Central memory CD8-positive, alpha-beta T cell (primary cell): ENCODE results near the gene CROCC2.

Source experiments
- ATAC-seq: fragments of 150-1000 bp; cut with Tn5 transposase; replicated peaks from 2 replicates; pipeline ENCODE4 v1.10.0; 2022; ENCODE audit warnings: mild to moderate bottlenecking, moderate FRiP score, moderate number of reproducible peaks; ENCODE audit not compliant: poor library complexity, severe bottlenecking; ENCODE audit errors: extremely low read depth
- DNase-seq, 2 donors: peaks; one replicate each; pipeline ENCODE4 v3.0.0; 2021; ENCODE audit warnings: low spot score in 2 of 2
- H3K27ac Mint-ChIP-seq: one replicate; pipeline ENCODE4 v1.8.0; 2022; ENCODE audit warnings: low read depth, mild to moderate bottlenecking, moderate library complexity, mixed read lengths
- H3K27me3 Mint-ChIP-seq: one replicate; pipeline ENCODE4 v1.8.0; 2022; ENCODE audit warnings: mixed read lengths
- H3K36me3 Mint-ChIP-seq: one replicate; pipeline ENCODE4 v1.8.0; 2022; ENCODE audit warnings: mild to moderate bottlenecking, moderate library complexity, mixed read lengths; ENCODE audit not compliant: insufficient read depth
- H3K4me1 Mint-ChIP-seq: one replicate; pipeline ENCODE4 v1.8.0; 2022; ENCODE audit warnings: mixed read lengths
- H3K4me3 Mint-ChIP-seq: one replicate; pipeline ENCODE4 v1.8.0; 2022; ENCODE audit warnings: mild to moderate bottlenecking, moderate library complexity, mixed read lengths
- H3K9me3 Mint-ChIP-seq: one replicate; pipeline ENCODE4 v1.8.0; 2022; ENCODE audit warnings: mixed read lengths

Gene CROCC2

GRCh38 chr2:241017228-241017940 lies 111.2 kb downstream of the CROCC2 start:
- Mint-ChIP-seq H3K9me3 (no peaks in the 10 kb centered on the region), H3K27ac (no peak overlapping the region), H3K4me3 (no peak overlapping the region), H3K36me3 (no peaks in the 10 kb centered on the region), H3K4me1 (no peaks in the 10 kb centered on the region), H3K27me3 (peaks cover 10% of the 10 kb centered on the region)
- DNase-seq (no peak), ATAC-seq (no peak)

GRCh38 chr2:241018051-241018891 lies 112.1 kb downstream of the CROCC2 start:
- H3K4me3 Mint-ChIP-seq, result no peak overlapping the region
- H3K4me1 Mint-ChIP-seq, result no peaks in the 10 kb centered on the region
- DNase-seq (no peak), ATAC-seq (no peak)
- H3K27ac Mint-ChIP-seq, result no peak overlapping the region
- H3K36me3 Mint-ChIP-seq, result no peaks in the 10 kb centered on the region
- H3K9me3 Mint-ChIP-seq, result no peaks in the 10 kb centered on the region
- peaks cover 10% of the 10 kb centered on the region for H3K27me3 Mint-ChIP-seq

- DNase-seq (no peak), ATAC-seq (no peak)
- Mint-ChIP-seq H3K27ac (no peak overlapping the region), H3K36me3 (peaks cover 3% of the 10 kb centered on the region), H3K27me3 (peaks cover 10% of the 10 kb centered on the region), H3K9me3 (no peaks in the 10 kb centered on the region), H3K4me1 (no peaks in the 10 kb centered on the region), H3K4me3 (no peak overlapping the region)
These were observed 113.5 kb downstream of the CROCC2 start for GRCh38 chr2:241019441-241020139.

DNA sequence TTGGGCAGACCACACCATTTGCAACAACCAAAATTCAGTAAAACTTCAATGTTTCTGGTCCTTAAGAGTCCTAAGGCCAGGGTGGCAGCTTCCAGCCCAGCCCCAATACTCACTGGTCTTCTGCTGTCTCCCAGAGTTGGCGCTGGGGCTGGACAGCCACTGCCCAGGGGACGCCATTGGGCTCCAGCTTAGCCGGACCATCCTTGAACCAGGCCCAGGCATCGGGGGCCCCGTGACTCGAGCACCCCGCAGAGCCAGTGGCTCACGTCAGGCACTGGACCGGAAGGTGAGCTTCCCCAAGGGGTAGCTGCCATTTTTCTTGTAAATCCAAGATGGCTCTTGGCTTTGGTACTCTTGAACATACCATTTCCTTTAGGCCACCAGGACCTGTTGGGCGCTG lies 114.1 kb downstream of the CROCC2 start:
- ATAC-seq, result no peak
- peaks cover 10% of the 10 kb centered on the region for H3K27me3 Mint-ChIP-seq
- no peak overlapping the region for H3K27ac Mint-ChIP-seq
- DNase-seq, result peak in 1 of 2 donors; percentile 7
- peaks cover 2% of the 10 kb centered on the region for H3K9me3 Mint-ChIP-seq
- no peak overlapping the region for H3K4me3 Mint-ChIP-seq
- peaks cover 3% of the 10 kb centered on the region for H3K36me3 Mint-ChIP-seq
- H3K4me1 Mint-ChIP-seq, result no peaks in the 10 kb centered on the region

GRCh38 chr2:241020629-241021190 lies 114.6 kb downstream of the CROCC2 start:
- no peaks in the 10 kb centered on the region for H3K4me1 Mint-ChIP-seq
- H3K27ac Mint-ChIP-seq, result no peak overlapping the region
- no peak for ATAC-seq
- peaks cover 3% of the 10 kb centered on the region for H3K36me3 Mint-ChIP-seq
- H3K9me3 Mint-ChIP-seq, result peaks cover 7% of the 10 kb centered on the region
- DNase-seq, result no peak
- H3K4me3 Mint-ChIP-seq, result no peak overlapping the region
- peaks cover 10% of the 10 kb centered on the region for H3K27me3 Mint-ChIP-seq

- no peak overlapping the region for H3K27ac Mint-ChIP-seq
These were observed 119.5 kb downstream of the CROCC2 start for GRCh38 chr2:241025639-241026038.

DNA sequence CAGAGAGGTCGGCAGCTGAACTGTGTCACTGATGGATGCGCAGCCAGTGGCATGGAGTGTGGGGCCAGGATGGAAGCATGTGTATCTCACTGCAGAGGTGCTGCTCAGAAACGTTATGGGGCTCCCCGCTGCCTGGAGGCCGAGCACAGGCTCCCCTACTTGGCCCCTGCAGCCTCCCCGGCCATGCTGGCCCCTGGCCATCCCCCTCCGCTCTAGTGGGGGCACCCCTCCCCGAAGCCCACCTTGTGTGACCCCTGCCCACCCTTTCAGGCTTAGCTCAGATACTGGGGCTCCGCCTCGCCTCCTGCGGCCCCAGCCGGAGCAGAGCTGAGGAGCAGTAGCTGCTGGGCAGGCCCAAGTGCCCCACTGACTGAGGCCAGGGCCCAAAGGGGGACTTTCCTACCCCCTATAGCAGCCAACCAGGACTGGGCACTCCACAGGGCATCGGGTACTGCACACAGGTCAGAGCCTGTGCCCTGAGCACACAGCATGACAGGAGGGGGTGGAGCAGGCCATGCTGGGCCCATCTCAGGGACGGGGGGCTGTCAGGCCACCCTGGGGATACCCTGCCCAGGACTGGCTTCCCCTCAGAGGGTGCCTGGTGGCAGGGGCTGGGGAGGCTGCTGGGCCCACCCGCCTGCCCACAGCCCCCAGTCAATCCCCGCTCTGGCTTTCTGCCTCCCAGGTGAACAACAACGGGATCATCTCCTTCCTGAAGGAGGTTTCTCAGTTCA lies 123.6 kb downstream of the CROCC2 start:
- Mint-ChIP-seq H3K4me1 (no peaks in the 10 kb centered on the region), H3K4me3 (no peak overlapping the region), H3K27ac (no peak overlapping the region), H3K27me3 (no peaks in the 10 kb centered on the region), H3K36me3 (peaks cover 2% of the 10 kb centered on the region), H3K9me3 (peaks cover 18% of the 10 kb centered on the region)
- DNase-seq (no peak), ATAC-seq (no peak)

More at GRCh38 chr2:241025639-241026038, 119.5 kb downstream of the CROCC2 start:
- H3K4me1 Mint-ChIP-seq, result no peaks in the 10 kb centered on the region
- H3K9me3 Mint-ChIP-seq, result peaks cover 18% of the 10 kb centered on the region
- peaks cover 6% of the 10 kb centered on the region for H3K36me3 Mint-ChIP-seq
- H3K4me3 Mint-ChIP-seq, result no peak overlapping the region
- no peak for ATAC-seq
- no peak for DNase-seq
- peaks cover 10% of the 10 kb centered on the region for H3K27me3 Mint-ChIP-seq

- Mint-ChIP-seq H3K27ac (no peak overlapping the region), H3K4me3 (no peak overlapping the region), H3K36me3 (peaks cover 2% of the 10 kb centered on the region), H3K9me3 (peaks cover 14% of the 10 kb centered on the region), H3K4me1 (no peaks in the 10 kb centered on the region), H3K27me3 (no peaks in the 10 kb centered on the region)
- DNase-seq, result no peak
- no peak for ATAC-seq
These were observed 124.2 kb downstream of the CROCC2 start for GRCh38 chr2:241030333-241030680.

GRCh38 chr2:241030883-241031282 lies 124.7 kb downstream of the CROCC2 start:
- no peaks in the 10 kb centered on the region for H3K27me3 Mint-ChIP-seq
- H3K9me3 Mint-ChIP-seq, result peaks cover 10% of the 10 kb centered on the region
- no peak for DNase-seq
- no peak overlapping the region for H3K27ac Mint-ChIP-seq
- ATAC-seq, result no peak
- H3K36me3 Mint-ChIP-seq, result peaks cover 2% of the 10 kb centered on the region
- H3K4me3 Mint-ChIP-seq, result no peak overlapping the region
- no peaks in the 10 kb centered on the region for H3K4me1 Mint-ChIP-seq

DNA sequence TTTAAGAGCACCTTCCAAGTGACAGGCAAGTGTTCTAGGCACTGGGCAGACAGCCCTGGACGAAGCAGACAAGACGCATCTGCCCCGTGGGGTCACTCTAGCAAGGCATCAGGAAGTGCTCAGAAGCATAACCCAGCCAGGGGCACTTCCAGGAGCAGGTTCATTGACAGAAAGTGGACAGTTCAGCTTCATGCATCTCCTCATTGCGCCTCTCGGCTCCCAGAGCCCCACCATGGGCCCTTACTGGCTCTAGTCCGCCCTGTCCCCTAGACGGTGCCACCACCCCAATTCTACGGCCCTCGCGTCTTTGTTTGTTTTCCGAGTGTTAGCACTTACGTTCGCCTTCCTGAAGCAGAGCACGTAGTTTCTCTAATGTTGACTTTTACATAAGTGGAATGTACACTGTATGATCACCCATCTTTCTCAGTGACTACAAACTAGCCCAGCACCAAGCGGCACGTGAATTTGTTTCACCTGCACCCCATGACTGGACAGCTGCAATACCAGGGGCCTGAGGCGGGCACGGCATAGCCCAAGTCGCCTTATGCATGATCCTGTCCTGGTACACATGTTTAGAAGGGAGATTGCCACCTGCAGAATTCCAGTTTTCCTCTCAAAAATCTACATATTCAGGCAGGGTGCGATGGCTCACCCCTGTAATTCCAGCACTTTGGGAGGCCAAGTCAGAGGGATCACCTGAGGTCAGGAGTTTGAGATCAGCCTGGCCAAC lies 125.5 kb downstream of the CROCC2 start:
- no peaks in the 10 kb centered on the region for H3K27me3 Mint-ChIP-seq
- no peak overlapping the region for H3K4me3 Mint-ChIP-seq
- no peak overlapping the region for H3K27ac Mint-ChIP-seq
- DNase-seq (no peak), ATAC-seq (no peak)
- peaks cover 4% of the 10 kb centered on the region for H3K9me3 Mint-ChIP-seq
- H3K4me1 Mint-ChIP-seq, result no peaks in the 10 kb centered on the region
- H3K36me3 Mint-ChIP-seq, result peaks cover 8% of the 10 kb centered on the region

DNA sequence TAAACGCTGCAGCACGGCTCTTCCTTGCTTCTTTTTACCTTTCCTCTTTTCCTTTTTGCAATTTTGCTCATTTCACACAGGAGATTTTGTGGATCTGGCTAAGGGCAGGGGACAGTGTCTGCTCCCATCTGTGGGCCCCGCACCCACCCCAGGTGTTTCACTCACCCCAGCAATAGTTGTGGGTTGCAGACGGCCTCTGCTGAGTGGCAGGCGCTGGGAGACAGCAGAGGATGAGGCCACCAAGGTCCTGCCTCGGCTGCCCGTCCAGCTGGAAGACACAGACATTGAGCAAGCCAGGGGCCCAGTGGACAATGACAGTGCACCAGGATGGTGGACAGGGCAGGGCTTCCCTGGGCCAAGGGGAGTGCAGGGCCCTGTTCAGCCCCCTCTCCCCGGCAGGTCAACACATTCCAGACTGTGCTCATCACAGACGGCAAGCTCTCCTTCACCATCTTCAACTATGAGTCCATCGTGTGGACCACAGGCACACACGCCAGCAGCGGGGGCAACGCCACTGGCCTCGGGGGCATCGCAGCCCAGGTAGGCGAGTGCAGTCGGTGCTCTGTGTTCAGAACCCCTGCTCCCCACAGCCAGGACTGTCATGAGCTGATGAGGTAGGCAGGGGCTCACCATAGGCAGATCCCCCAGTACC lies 127.3 kb downstream of the CROCC2 start:
- no peak for DNase-seq
- Mint-ChIP-seq H3K4me1 (peaks cover 5% of the 10 kb centered on the region), H3K27me3 (no peaks in the 10 kb centered on the region), H3K27ac (no peak overlapping the region), H3K4me3 (no peak overlapping the region), H3K36me3 (peaks cover 6% of the 10 kb centered on the region), H3K9me3 (no peaks in the 10 kb centered on the region)
- no peak for ATAC-seq
